GM18951 (cell line): Measurements from ENCODE around the gene PKN2.

ENCODE experiments used
- POLR2A ChIP-seq: IDR thresholded peaks from 4 replicates; pipeline ENCODE4 v1.6.1; 2011; ENCODE audit warnings: mild to moderate bottlenecking; ENCODE audit not compliant: insufficient read length, insufficient read depth; ENCODE audit errors: extremely low read depth
- in situ Hi-C: fragments of 300-500 bp; cut with MboI; formaldehyde crosslinking; loops from one replicate; pipeline ENCODE4 v1.12.0; 2022; ENCODE audit warnings: low sequenced_read_pairs, mixed read lengths, inconsistent platforms; ENCODE audit not compliant: unreplicated experiment

Gene PKN2

GRCh38 chr1:88730995-88731394, 46.9 kb downstream of the PKN2 start:
- in situ Hi-C loops: no loop called here

GRCh38 chr1:88731475-88732269, 47.6 kb downstream of the PKN2 start:
- in situ Hi-C loops: no loop called here

More at GRCh38 chr1:88730995-88731394, 46.9 kb downstream of the PKN2 start:
- no peak for TF ChIP-seq POLR2A

GRCh38 chr1:88735382-88735781, 51.3 kb downstream of the PKN2 start:
- in situ Hi-C loops: no loop called here
- no peak for TF ChIP-seq POLR2A

More at GRCh38 chr1:88731475-88732269, 47.6 kb downstream of the PKN2 start:
- no peak for TF ChIP-seq POLR2A

DNA sequence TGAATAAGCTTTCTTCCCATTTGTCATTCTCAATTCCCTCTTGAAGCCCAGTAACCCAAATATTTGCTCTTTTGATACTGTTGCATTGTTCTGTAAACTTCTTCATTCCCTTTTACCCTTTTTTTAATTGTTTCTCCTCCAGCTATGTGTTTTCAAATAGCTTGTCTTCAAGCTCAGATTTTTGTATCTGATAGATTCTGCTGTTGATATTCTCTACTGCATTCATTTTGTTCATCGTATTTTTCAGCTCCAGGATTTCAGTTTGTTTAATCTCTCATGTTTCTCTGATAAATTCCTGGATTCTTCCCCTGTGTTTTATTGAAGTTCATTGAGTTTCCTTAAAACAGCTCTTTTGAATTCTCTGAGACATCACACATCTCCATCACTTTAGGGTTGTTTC, 51.8 kb downstream of the PKN2 start:
- no peak for TF ChIP-seq POLR2A
- in situ Hi-C loops: no loop called here

GRCh38 chr1:88736633-88737248, 52.7 kb downstream of the PKN2 start:
- no peak for TF ChIP-seq POLR2A
- in situ Hi-C loops: no loop called here

GRCh38 chr1:88737338-88737927, 53.4 kb downstream of the PKN2 start:
- in situ Hi-C loops: no loop called here
- TF ChIP-seq POLR2A: no peak

- in situ Hi-C loops: no loop called here
- TF ChIP-seq POLR2A: no peak
Observed at GRCh38 chr1:88740784-88741183, 56.7 kb downstream of the PKN2 start.

GRCh38 chr1:88741413-88741812, 57.3 kb downstream of the PKN2 start:
- in situ Hi-C loops: no loop called here
- TF ChIP-seq POLR2A: no peak

GRCh38 chr1:88742531-88742930, 58.5 kb downstream of the PKN2 start:
- in situ Hi-C loops: no loop called here

GRCh38 chr1:88744142-88744541, 60.1 kb downstream of the PKN2 start:
- in situ Hi-C loops: no loop called here
- TF ChIP-seq POLR2A: no peak

More at GRCh38 chr1:88742531-88742930, 58.5 kb downstream of the PKN2 start:
- TF ChIP-seq POLR2A: no peak

DNA sequence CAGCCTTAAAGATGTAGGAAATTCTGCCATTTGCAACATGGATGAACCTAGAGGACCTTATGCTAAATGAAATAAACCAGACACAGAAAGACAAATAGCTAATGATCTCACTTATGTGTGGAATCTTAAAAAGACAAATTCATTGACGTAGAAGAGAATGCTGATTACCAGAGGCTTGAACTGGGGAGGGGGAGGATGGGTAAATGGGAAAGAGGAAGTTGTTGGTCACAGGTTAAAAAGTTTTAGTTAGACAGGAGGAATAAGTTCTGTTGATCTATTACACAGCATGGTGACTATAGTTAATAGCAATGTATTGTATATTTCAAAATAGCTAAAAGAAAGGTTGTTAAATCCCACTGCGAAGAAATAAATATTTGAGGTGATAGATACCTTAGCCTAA, 62.8 kb downstream of the PKN2 start:
- no peak for TF ChIP-seq POLR2A
- in situ Hi-C loops: no loop called here

GRCh38 chr1:88751714-88752113, 67.6 kb downstream of the PKN2 start:
- in situ Hi-C loops: no loop called here
- no peak for TF ChIP-seq POLR2A

- no peak for TF ChIP-seq POLR2A
- in situ Hi-C loops: no loop called here
Observed at GRCh38 chr1:88753506-88753905, 69.4 kb downstream of the PKN2 start.
